HepG2 (cell line): ENCODE measurements around the gene CCDC148.

Experiments
- NFIB ChIP-seq: sonication (generic); formaldehyde crosslinking; IDR thresholded peaks from 2 replicates; pipeline ENCODE4 v1.9.0; 2021; ENCODE audit warnings: missing genetic modification reagents, mild to moderate bottlenecking, borderline replicate concordance
- TOE1 ChIP-seq: sonication (generic); formaldehyde crosslinking; IDR thresholded peaks from 2 replicates; pipeline ENCODE4 v1.4.0; 2020; ENCODE audit warnings: mild to moderate bottlenecking, missing genetic modification reagents
- ZNF317 ChIP-seq: sonication (generic); formaldehyde crosslinking; IDR thresholded peaks from 2 replicates; pipeline ENCODE4 v1.5.0; 2020; ENCODE audit warnings: mild to moderate bottlenecking, missing genetic modification reagents
- ZNF329 ChIP-seq: sonication (generic); formaldehyde crosslinking; IDR thresholded peaks from 2 replicates; pipeline ENCODE4 v1.9.0; 2021; ENCODE audit warnings: low read depth, mild to moderate bottlenecking, missing genetic modification reagents
- TF ChIP-seq, protein P1 (sequence below), 2 experiments: fragments of 450-650 bp in 1 of 2; sonication (generic) in 1 of 2; formaldehyde crosslinking in 1 of 2; IDR thresholded peaks; 2 replicates each; pipeline versions ENCODE4 v1.6.1 to v1.8.0; 2016 to 2022; ENCODE audit warnings: antibody characterized with exemption in 1 of 2, mild to moderate bottlenecking in 1 of 2, missing genetic modification reagents in 1 of 2
- TF ChIP-seq, protein P2 (sequence below): sonication (generic); formaldehyde crosslinking; IDR thresholded peaks from 2 replicates; pipeline ENCODE4 v1.4.0; 2020; ENCODE audit warnings: missing genetic modification reagents
- TF ChIP-seq, protein P3 (sequence below): sonication (generic); formaldehyde crosslinking; IDR thresholded peaks from 2 replicates; pipeline ENCODE4 v1.5.0; 2020; ENCODE audit warnings: mild to moderate bottlenecking, missing genetic modification reagents, moderate library complexity
- TF ChIP-seq, protein P4 (sequence below), 2 experiments: sonication (generic) in 1 of 2; formaldehyde crosslinking in 1 of 2; IDR thresholded peaks; 2 replicates each; pipeline versions ENCODE4 v1.5.1 to v1.6.1; 2011 to 2020; ENCODE audit warnings: borderline replicate concordance in 1 of 2, low read depth in 1 of 2, low read length in 1 of 2, mild to moderate bottlenecking in 1 of 2, missing genetic modification reagents in 1 of 2, moderate library complexity in 1 of 2
- TF ChIP-seq, protein P5 (sequence below): sonication (generic); formaldehyde crosslinking; IDR thresholded peaks from 2 replicates; pipeline ENCODE4 v1.8.1; 2023; ENCODE audit warnings: missing genetic modification reagents, inconsistent platforms, borderline replicate concordance

DNA sequence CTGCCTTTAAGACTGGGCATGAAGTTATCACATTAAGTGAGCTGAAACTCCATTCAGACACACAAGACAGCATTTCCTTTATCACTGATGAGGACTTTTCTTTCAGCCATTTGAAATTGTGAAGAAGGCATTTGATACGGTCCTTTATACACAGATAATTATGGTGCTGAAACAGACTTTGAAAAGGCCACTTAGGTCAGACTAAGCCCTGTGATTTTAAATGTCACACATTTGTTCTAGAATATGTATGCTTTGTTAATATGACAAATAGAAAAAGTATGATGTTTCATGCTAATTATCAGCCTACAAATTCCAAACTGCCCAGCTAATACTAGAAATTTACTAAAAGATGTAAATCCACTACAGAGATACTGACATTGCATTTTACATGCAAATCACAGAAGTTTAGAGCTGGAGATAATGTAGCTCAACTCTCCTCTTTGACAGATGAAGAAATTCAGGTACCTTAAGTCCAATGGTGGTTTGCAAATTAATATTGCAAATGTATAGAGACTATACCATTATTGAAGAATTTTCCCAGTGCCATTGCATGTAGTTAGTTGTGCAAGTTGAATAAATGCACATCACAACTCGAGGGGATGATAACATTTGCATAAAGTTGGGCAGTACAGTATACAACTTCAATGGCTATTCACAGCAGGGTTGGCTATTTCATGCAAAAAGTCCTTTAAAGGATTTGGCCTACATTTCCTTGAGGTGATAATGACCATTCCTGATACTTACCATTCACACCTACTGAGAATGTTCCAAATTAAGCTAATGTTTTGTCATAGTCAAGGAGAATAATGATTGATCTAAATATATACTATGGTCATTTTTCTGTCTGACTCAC, 179.7 kb downstream of the CCDC148 start:
- TF ChIP-seq, protein P1, sequence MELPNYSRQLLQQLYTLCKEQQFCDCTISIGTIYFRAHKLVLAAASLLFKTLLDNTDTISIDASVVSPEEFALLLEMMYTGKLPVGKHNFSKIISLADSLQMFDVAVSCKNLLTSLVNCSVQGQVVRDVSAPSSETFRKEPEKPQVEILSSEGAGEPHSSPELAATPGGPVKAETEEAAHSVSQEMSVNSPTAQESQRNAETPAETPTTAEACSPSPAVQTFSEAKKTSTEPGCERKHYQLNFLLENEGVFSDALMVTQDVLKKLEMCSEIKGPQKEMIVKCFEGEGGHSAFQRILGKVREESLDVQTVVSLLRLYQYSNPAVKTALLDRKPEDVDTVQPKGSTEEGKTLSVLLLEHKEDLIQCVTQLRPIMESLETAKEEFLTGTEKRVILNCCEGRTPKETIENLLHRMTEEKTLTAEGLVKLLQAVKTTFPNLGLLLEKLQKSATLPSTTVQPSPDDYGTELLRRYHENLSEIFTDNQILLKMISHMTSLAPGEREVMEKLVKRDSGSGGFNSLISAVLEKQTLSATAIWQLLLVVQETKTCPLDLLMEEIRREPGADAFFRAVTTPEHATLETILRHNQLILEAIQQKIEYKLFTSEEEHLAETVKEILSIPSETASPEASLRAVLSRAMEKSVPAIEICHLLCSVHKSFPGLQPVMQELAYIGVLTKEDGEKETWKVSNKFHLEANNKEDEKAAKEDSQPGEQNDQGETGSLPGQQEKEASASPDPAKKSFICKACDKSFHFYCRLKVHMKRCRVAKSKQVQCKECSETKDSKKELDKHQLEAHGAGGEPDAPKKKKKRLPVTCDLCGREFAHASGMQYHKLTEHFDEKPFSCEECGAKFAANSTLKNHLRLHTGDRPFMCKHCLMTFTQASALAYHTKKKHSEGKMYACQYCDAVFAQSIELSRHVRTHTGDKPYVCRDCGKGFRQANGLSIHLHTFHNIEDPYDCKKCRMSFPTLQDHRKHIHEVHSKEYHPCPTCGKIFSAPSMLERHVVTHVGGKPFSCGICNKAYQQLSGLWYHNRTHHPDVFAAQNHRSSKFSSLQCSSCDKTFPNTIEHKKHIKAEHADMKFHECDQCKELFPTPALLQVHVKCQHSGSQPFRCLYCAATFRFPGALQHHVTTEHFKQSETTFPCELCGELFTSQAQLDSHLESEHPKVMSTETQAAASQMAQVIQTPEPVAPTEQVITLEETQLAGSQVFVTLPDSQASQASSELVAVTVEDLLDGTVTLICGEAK (IDR thresholded peaks at IDR 0.05), result no peak
- TF ChIP-seq, protein P1 (CRISPR knock-in tag; IDR thresholded peaks at IDR 0.05), result no peak
- TF ChIP-seq ZNF329 (CRISPR knock-in tag) (no peak), ZNF317 (CRISPR knock-in tag) (no peak), NFIB (no peak), TOE1 (CRISPR knock-in tag) (no peak)
- TF ChIP-seq, protein P2, sequence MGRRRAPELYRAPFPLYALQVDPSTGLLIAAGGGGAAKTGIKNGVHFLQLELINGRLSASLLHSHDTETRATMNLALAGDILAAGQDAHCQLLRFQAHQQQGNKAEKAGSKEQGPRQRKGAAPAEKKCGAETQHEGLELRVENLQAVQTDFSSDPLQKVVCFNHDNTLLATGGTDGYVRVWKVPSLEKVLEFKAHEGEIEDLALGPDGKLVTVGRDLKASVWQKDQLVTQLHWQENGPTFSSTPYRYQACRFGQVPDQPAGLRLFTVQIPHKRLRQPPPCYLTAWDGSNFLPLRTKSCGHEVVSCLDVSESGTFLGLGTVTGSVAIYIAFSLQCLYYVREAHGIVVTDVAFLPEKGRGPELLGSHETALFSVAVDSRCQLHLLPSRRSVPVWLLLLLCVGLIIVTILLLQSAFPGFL (CRISPR knock-in tag), result no peak
- TF ChIP-seq, protein P3, sequence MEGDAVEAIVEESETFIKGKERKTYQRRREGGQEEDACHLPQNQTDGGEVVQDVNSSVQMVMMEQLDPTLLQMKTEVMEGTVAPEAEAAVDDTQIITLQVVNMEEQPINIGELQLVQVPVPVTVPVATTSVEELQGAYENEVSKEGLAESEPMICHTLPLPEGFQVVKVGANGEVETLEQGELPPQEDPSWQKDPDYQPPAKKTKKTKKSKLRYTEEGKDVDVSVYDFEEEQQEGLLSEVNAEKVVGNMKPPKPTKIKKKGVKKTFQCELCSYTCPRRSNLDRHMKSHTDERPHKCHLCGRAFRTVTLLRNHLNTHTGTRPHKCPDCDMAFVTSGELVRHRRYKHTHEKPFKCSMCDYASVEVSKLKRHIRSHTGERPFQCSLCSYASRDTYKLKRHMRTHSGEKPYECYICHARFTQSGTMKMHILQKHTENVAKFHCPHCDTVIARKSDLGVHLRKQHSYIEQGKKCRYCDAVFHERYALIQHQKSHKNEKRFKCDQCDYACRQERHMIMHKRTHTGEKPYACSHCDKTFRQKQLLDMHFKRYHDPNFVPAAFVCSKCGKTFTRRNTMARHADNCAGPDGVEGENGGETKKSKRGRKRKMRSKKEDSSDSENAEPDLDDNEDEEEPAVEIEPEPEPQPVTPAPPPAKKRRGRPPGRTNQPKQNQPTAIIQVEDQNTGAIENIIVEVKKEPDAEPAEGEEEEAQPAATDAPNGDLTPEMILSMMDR (CRISPR knock-in tag), result no peak
- TF ChIP-seq, protein P4, sequence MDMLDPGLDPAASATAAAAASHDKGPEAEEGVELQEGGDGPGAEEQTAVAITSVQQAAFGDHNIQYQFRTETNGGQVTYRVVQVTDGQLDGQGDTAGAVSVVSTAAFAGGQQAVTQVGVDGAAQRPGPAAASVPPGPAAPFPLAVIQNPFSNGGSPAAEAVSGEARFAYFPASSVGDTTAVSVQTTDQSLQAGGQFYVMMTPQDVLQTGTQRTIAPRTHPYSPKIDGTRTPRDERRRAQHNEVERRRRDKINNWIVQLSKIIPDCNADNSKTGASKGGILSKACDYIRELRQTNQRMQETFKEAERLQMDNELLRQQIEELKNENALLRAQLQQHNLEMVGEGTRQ (IDR thresholded peaks at IDR 0.05; ENCODE audit: low read depth, low read length), result no peak
- TF ChIP-seq, protein P4 (CRISPR knock-in tag; IDR thresholded peaks at IDR 0.05; ENCODE audit: borderline replicate concordance), result no peak
- TF ChIP-seq, protein P5, sequence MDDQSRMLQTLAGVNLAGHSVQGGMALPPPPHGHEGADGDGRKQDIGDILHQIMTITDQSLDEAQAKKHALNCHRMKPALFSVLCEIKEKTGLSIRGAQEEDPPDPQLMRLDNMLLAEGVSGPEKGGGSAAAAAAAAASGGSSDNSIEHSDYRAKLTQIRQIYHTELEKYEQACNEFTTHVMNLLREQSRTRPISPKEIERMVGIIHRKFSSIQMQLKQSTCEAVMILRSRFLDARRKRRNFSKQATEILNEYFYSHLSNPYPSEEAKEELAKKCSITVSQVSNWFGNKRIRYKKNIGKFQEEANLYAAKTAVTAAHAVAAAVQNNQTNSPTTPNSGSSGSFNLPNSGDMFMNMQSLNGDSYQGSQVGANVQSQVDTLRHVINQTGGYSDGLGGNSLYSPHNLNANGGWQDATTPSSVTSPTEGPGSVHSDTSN (CRISPR knock-in tag), result no peak
